Measurements from ENCODE around the gene POLR2I. TPM values are rescaled to one million over a fixed set of nuclear protein-coding genes. Genes with fewer than 3 reads are reported as not detected.

The POLR2I gene
- total RNA-seq, 2 donors from 2014 or later: 102 to 132 TPM

- no peak for TF ChIP-seq CTCF (conservative IDR thresholded peaks at IDR 0.05)
- Histone ChIP-seq H3K4me1 (ENCODE audit: control insufficient read depth, insufficient read depth, low read length) (no peaks in the 10 kb centered on the region), H3K9me3 (ENCODE audit: control insufficient read depth, low read length) (no peaks in the 10 kb centered on the region), H3K4me3 (ENCODE audit: low read length) (no peak overlapping the region), H3K9ac (ENCODE audit: extremely low read depth, low read length, poor library complexity, severe bottlenecking) (no peak overlapping the region), H3K27ac (ENCODE audit: low read depth, low read length) (no peak overlapping the region), H3K27me3 (ENCODE audit: control insufficient read depth, insufficient read depth, low read length, poor library complexity, severe bottlenecking) (no peaks in the 10 kb centered on the region), H3K36me3 (ENCODE audit: control insufficient read depth, insufficient read depth, low read length) (peaks cover 63% of the 10 kb centered on the region)
- no peak for DNase-seq
- Mint-ChIP-seq H3K36me3 (ENCODE audit: low read depth) (peaks cover 66% of the 10 kb centered on the region), H3K27me3 (ENCODE audit: insufficient read depth) (no peaks in the 10 kb centered on the region), H3K9me3 (no peaks in the 10 kb centered on the region), H3K27ac (no peak overlapping the region), H3K4me3 (no peak overlapping the region), H3K4me1 (peaks cover 10% of the 10 kb centered on the region)
- 95 to 100% methylated on average over 11 to 18 of the region's 18 CpGs for WGBS, 2 experiments (ENCODE audit: insufficient coverage in 1 of 2, insufficient read length in 1 of 2)
Observed at GRCh38 chr19:36120984-36121358, 6.3 kb upstream of the POLR2I start.

GRCh38 chr19:36120092-36120983 is 5.7 kb upstream of the POLR2I start:
- H3K27ac Mint-ChIP-seq: no peak overlapping the region
- TF ChIP-seq CTCF (conservative IDR thresholded peaks at IDR 0.05): no peak
- peaks cover 60% of the 10 kb centered on the region for H3K36me3 Mint-ChIP-seq (ENCODE audit: low read depth)
- Histone ChIP-seq H3K27me3 (ENCODE audit: control insufficient read depth, insufficient read depth, low read length, poor library complexity, severe bottlenecking) (no peaks in the 10 kb centered on the region), H3K9ac (ENCODE audit: extremely low read depth, low read length, poor library complexity, severe bottlenecking) (no peak overlapping the region), H3K36me3 (ENCODE audit: control insufficient read depth, insufficient read depth, low read length) (peaks cover 57% of the 10 kb centered on the region), H3K4me1 (ENCODE audit: control insufficient read depth, insufficient read depth, low read length) (no peaks in the 10 kb centered on the region), H3K9me3 (ENCODE audit: control insufficient read depth, low read length) (no peaks in the 10 kb centered on the region), H3K4me3 (ENCODE audit: low read length) (no peak overlapping the region), H3K27ac (ENCODE audit: low read depth, low read length) (peak overlapping the region; percentile 32)
- no peaks in the 10 kb centered on the region for H3K9me3 Mint-ChIP-seq
- 87 to 92% methylated on average over 13 to 26 of the region's 26 CpGs for WGBS, 2 experiments (ENCODE audit: insufficient coverage in 1 of 2, insufficient read length in 1 of 2)
- no peak overlapping the region for H3K4me3 Mint-ChIP-seq
- DNase-seq: no peak
- peaks cover 10% of the 10 kb centered on the region for H3K4me1 Mint-ChIP-seq
- no peaks in the 10 kb centered on the region for H3K27me3 Mint-ChIP-seq (ENCODE audit: insufficient read depth)

GRCh38 chr19:36116344-36116637 is 1.6 kb upstream of the POLR2I start:
- no peaks in the 10 kb centered on the region for H3K27me3 Mint-ChIP-seq (ENCODE audit: insufficient read depth)
- H3K27me3 ChIP-seq (ENCODE audit: control insufficient read depth, insufficient read depth, low read length, poor library complexity, severe bottlenecking): no peaks in the 10 kb centered on the region
- H3K4me1 ChIP-seq (ENCODE audit: control insufficient read depth, insufficient read depth, low read length): no peaks in the 10 kb centered on the region
- H3K9me3 Mint-ChIP-seq: no peaks in the 10 kb centered on the region
- no peak overlapping the region for H3K27ac ChIP-seq (ENCODE audit: low read depth, low read length)
- 93 to 100% methylated on average over 1 of the region's 1 CpG for WGBS, 2 experiments (ENCODE audit: insufficient coverage in 1 of 2, insufficient read length in 1 of 2)
- H3K27ac Mint-ChIP-seq: no peak overlapping the region
- no peaks in the 10 kb centered on the region for H3K9me3 ChIP-seq (ENCODE audit: control insufficient read depth, low read length)
- H3K4me3 Mint-ChIP-seq: peak overlapping the region; percentile 94
- H3K36me3 ChIP-seq (ENCODE audit: control insufficient read depth, insufficient read depth, low read length): peaks cover 43% of the 10 kb centered on the region
- TF ChIP-seq CTCF (conservative IDR thresholded peaks at IDR 0.05): no peak
- DNase-seq: no peak
- H3K9ac ChIP-seq (ENCODE audit: extremely low read depth, low read length, poor library complexity, severe bottlenecking): peak overlapping the region; percentile 2
- H3K4me1 Mint-ChIP-seq: peaks cover 19% of the 10 kb centered on the region
- H3K4me3 ChIP-seq (ENCODE audit: low read length): peak overlapping the region; percentile 97
- peaks cover 47% of the 10 kb centered on the region for H3K36me3 Mint-ChIP-seq (ENCODE audit: low read depth)

Measured in endodermal cell (in vitro differentiated cells).